Esophagus muscularis mucosa (tissue), 4 donors: ENCODE measurements around the gene KCNMB1. TPM values are rescaled to one million over a fixed set of nuclear protein-coding genes. Genes with fewer than 3 reads are reported as not detected.

Experiments
- DNase-seq: peaks from one replicate; pipeline ENCODE4 v3.0.0-alpha.2; 2017; ENCODE audit errors: extremely low spot score
- H3K27ac ChIP-seq, 4 donors: fragments of 200-600 bp; sonication (generic); replicated peaks in 1 of 4; 1 replicate in 3 of 4; 2 replicates in 1 of 4; pipeline ENCODE4 v1.5.1; 2016 to 2019; ENCODE audit warnings: mild to moderate bottlenecking in 1 of 4
- H3K27me3 ChIP-seq, 4 donors: fragments of 200-600 bp; sonication (generic); one replicate each; pipeline versions ENCODE4 v1.5.1 to v1.6.0; 2016 to 2019
- H3K36me3 ChIP-seq, 4 donors: fragments of 200-600 bp; sonication (generic); one replicate each; pipeline ENCODE4 v1.5.1; 2016 to 2019
- H3K4me1 ChIP-seq, 4 donors: fragments of 200-600 bp; sonication (generic); one replicate each; pipeline ENCODE4 v1.5.1; 2016 to 2019
- H3K4me3 ChIP-seq, 4 donors: fragments of 200-600 bp; sonication (generic); 1 replicate in 2 of 4; 2 replicates in 2 of 4; pipeline ENCODE4 v1.5.1; 2016 to 2019; ENCODE audit warnings: mild to moderate bottlenecking in 4 of 4, moderate library complexity in 1 of 4
- H3K9me3 ChIP-seq, 4 donors: fragments of 200-600 bp; sonication (generic); 1 replicate in 3 of 4; 2 replicates in 1 of 4; pipeline ENCODE4 v1.5.1; 2016 to 2019
- EP300 ChIP-seq: sonication (generic); formaldehyde crosslinking; IDR thresholded peaks from one replicate; pipeline ENCODE4 v1.6.1; 2017; ENCODE audit warnings: antibody characterized with exemption
- POLR2A ChIP-seq: fragments of 450-650 bp; IDR thresholded peaks from one replicate; pipeline ENCODE4 v1.6.1; 2017; ENCODE audit warnings: antibody characterized with exemption, moderate library complexity, mild to moderate bottlenecking, low read depth
- POLR2AphosphoS5 ChIP-seq, 2 donors: sonication (generic); formaldehyde crosslinking; IDR thresholded peaks; one replicate each; pipeline ENCODE4 v1.6.1; 2017; ENCODE audit warnings: antibody characterized with exemption in 2 of 2
- WGBS: methylation state at CpG from one replicate; pipeline ENCODE4 v1.1.5; 2018; 5-methylcytosine and 5-hydroxymethylcytosine counted together
- intact Hi-C: fragments of 100-400 bp; cut with DNase I; formaldehyde crosslinking; loops from one replicate; pipeline ENCODE4 v1.15.1; 2023
- total RNA-seq, 4 donors: library from RNA; depleted of rRNA; stranded (reverse); fragments of >200 nt; gene quantifications; one replicate each; pipeline versions ENCODE4 v1.1.0 to v1.2.1, GENCODE V29; 2016
- TF ChIP-seq, protein P1 (sequence below), 3 experiments: fragments of 200-600 bp in 2 of 3; fragments of 450-650 bp in 1 of 3; sonication (generic) in 2 of 3; IDR thresholded peaks; one replicate each; pipeline ENCODE4 v1.5.1; 2017 to 2019; ENCODE audit warnings: antibody characterized with exemption in 3 of 3, mild to moderate bottlenecking in 2 of 3, moderate library complexity in 1 of 3

The KCNMB1 gene
- total RNA-seq, 4 donors from 2014 or later, result 45.6 to 83.0 (median 78.8) TPM

DNA sequence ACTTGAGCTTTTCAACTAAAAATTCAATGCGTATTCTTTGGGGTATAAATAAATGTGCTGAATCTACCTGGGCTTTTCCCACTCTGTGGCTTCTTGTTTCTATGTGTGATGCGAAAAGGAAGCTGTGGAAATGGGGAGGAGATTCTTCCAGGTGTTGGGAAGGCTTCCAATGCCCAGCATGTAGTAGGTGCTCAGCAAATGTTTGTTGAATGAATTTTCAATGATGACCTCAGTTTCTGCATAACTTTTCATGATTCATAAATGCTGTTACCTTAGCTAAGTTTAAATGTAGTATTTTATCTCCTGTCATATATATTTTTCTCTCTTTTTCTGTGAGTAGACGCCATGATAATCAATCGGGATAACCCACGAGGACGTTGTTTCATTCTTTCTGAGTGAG is 25.6 kb upstream of the KCNMB1 start:
- intact Hi-C loops, result loop anchor here (5.0 kb wide), 1 partner anchor 52 kb away; no protein-coding TSS in a partner anchor
- Histone ChIP-seq H3K27ac (no peak overlapping the region), H3K4me3 (no peak overlapping the region), H3K36me3 (peaks cover 0 to 7% (median 0%) of the 10 kb centered on the region in 4 donors), H3K4me1 (peaks cover 0 to 7% (median 2%) of the 10 kb centered on the region in 4 donors), H3K27me3 (no peaks in the 10 kb centered on the region), H3K9me3 (no peaks in the 10 kb centered on the region)
- 85% methylated on average over 6 of the region's 6 CpGs for WGBS
- DNase-seq, result no peak
- TF ChIP-seq POLR2AphosphoS5 (IDR thresholded peaks at IDR 0.05) (no peak), EP300 (no peak), POLR2A (no peak)
- TF ChIP-seq, protein P1, sequence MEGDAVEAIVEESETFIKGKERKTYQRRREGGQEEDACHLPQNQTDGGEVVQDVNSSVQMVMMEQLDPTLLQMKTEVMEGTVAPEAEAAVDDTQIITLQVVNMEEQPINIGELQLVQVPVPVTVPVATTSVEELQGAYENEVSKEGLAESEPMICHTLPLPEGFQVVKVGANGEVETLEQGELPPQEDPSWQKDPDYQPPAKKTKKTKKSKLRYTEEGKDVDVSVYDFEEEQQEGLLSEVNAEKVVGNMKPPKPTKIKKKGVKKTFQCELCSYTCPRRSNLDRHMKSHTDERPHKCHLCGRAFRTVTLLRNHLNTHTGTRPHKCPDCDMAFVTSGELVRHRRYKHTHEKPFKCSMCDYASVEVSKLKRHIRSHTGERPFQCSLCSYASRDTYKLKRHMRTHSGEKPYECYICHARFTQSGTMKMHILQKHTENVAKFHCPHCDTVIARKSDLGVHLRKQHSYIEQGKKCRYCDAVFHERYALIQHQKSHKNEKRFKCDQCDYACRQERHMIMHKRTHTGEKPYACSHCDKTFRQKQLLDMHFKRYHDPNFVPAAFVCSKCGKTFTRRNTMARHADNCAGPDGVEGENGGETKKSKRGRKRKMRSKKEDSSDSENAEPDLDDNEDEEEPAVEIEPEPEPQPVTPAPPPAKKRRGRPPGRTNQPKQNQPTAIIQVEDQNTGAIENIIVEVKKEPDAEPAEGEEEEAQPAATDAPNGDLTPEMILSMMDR (IDR thresholded peaks at IDR 0.05), result no peak

DNA sequence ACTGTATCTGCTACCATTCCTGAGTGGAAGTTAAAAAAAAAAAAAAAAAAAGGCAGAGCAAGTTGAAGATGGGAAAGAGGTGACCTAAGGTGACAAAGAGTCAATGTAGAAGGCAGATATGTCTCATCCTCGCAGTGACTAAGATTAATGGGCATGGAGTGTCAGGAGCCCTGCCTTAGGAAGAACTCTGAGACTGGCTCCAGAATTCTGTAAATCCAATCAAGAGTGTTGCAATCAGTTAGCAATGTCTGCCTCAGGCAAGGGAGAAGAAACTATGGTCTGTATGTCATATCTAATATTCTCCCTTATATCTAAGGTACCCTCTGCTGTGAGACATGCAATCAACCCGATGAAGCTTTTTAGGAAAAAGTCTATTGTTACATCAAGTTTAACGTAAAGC is 24.7 kb upstream of the KCNMB1 start:
- no peak for DNase-seq
- no peak overlapping the region for H3K4me3 ChIP-seq
- peaks cover 0 to 7% (median 0%) of the 10 kb centered on the region in 4 donors for H3K36me3 ChIP-seq
- intact Hi-C loops, result no loop called here
- no peaks in the 10 kb centered on the region for H3K27me3 ChIP-seq
- WGBS, result 91% methylated on average over 3 of the region's 3 CpGs
- H3K27ac ChIP-seq, result no peak overlapping the region
- TF ChIP-seq EP300 (no peak), POLR2A (no peak), POLR2AphosphoS5 (IDR thresholded peaks at IDR 0.05) (no peak)
- TF ChIP-seq, protein P1 (IDR thresholded peaks at IDR 0.05), result no peak
- H3K4me1 ChIP-seq, result peaks cover 0 to 16% (median 6%) of the 10 kb centered on the region in 4 donors
- no peaks in the 10 kb centered on the region for H3K9me3 ChIP-seq

DNA sequence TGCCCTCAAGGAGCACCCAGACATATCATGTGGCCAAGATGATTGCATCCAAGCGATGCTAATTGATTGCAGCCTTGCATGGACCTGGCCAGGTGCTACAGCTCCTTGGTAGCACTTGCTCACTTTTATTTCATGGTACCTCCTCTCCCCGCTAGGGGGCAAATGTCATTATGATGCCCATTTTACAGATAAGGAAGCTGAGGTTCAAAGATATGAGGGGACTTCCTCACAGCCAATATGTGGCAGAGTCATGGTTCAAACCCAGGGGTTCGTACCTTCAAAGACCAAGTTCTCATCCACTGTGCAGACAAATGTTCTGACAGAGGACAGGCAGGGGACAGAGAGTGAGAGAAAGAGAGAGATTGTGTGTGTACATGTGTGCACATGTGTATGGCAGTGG is 21.9 kb upstream of the KCNMB1 start:
- TF ChIP-seq, protein P1 (IDR thresholded peaks at IDR 0.05), result no peak
- TF ChIP-seq POLR2A, result no peak
- no peak for TF ChIP-seq EP300
- TF ChIP-seq POLR2AphosphoS5 (IDR thresholded peaks at IDR 0.05), result no peak
- intact Hi-C loops, result no loop called here

DNA sequence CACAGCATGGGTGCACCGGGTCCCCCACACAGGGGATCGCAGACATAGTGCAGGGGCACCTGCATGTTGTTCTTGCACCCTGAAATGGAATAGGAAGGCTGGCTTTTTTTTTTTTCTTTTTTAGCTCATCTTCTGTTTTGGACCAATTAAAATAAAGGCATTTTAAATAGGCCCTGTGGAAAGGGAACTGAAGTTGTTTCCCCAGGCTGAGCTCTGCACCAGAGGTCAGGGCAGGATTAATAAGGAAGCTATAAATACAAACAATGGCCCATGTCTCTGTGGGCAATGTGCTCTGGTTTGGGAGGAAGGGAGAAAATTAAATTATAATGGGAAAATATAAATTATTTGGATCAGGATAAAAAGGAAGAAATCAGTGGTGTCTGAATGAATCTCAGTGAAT is 21.2 kb upstream of the KCNMB1 start:
- H3K27me3 ChIP-seq, result no peaks in the 10 kb centered on the region
- H3K27ac ChIP-seq, result no peak overlapping the region
- TF ChIP-seq EP300, result no peak
- TF ChIP-seq POLR2AphosphoS5 (IDR thresholded peaks at IDR 0.05), result no peak
- no peak for TF ChIP-seq POLR2A
- TF ChIP-seq, protein P1 (IDR thresholded peaks at IDR 0.05), result no peak
- peaks cover 0 to 30% (median 16%) of the 10 kb centered on the region in 4 donors for H3K4me1 ChIP-seq
- no peaks in the 10 kb centered on the region for H3K9me3 ChIP-seq
- H3K4me3 ChIP-seq, result no peak overlapping the region
- peaks cover 0 to 7% (median 0%) of the 10 kb centered on the region in 4 donors for H3K36me3 ChIP-seq
- 84% methylated on average over 2 of the region's 2 CpGs for WGBS
- no peak for DNase-seq
- intact Hi-C loops, result no loop called here

More for the DNA sequence above, 21.9 kb upstream of the KCNMB1 start:
- Histone ChIP-seq H3K36me3 (peaks cover 0 to 7% (median 0%) of the 10 kb centered on the region in 4 donors), H3K9me3 (no peaks in the 10 kb centered on the region), H3K4me1 (peaks cover 0 to 30% (median 16%) of the 10 kb centered on the region in 4 donors), H3K27ac (no peak overlapping the region), H3K27me3 (no peaks in the 10 kb centered on the region), H3K4me3 (no peak overlapping the region)
- 100% methylated on average over 3 of the region's 3 CpGs for WGBS
- DNase-seq, result no peak
